ENCODE data around the gene RPL27A. TPM values are rescaled to one million over a fixed set of nuclear protein-coding genes. Genes with fewer than 3 reads are reported as not detected.

The RPL27A gene
- total and polyA plus RNA-seq, 2 donors from 2014 or later = 664 to 2,260 TPM

- Histone ChIP-seq H3K4me1 (ENCODE audit: control insufficient read depth in 2 of 3, insufficient read depth in 2 of 3, low read depth in 1 of 3, low read length in 3 of 3) (peaks cover 3 to 16% (median 11%) of the 10 kb centered on the region in 3 donors), H3K4me3 (ENCODE audit: low read length in 3 of 3) (no peak overlapping the region), H3K36me3 (ENCODE audit: control insufficient read depth in 2 of 3, insufficient read depth in 3 of 3, low read length in 3 of 3) (peaks cover 0 to 5% (median 3%) of the 10 kb centered on the region in 3 donors), H3K9me3 (ENCODE audit: control insufficient read depth in 2 of 3, insufficient read depth in 1 of 3, low read length in 3 of 3) (no peaks in the 10 kb centered on the region), H3K27ac (ENCODE audit: low read depth in 2 of 2, low read length in 2 of 2) (peak overlapping the region in 1 of 2 donors; percentile 54), H3K9ac (ENCODE audit: low read length in 3 of 3) (no peak overlapping the region), H3K27me3 (ENCODE audit: control insufficient read depth, insufficient read depth, low read length) (no peaks in the 10 kb centered on the region)
- intact Hi-C loops (cut with DNase I) = no loop called here
- TF ChIP-seq CTCF (IDR thresholded peaks at IDR 0.05; ENCODE audit: borderline replicate concordance, extremely low read depth, insufficient read depth) = no peak
- FAIRE-seq = no peak
- DNase-seq = no peak
Measured at GRCh38 chr11:8722809-8723208, 40.2 kb downstream of the RPL27A start.

- no peak for FAIRE-seq
Measured at GRCh38 chr11:8723711-8724110, 41.1 kb downstream of the RPL27A start.

GRCh38 chr11:8724682-8725081 is 42.1 kb downstream of the RPL27A start:
- no peaks in the 10 kb centered on the region for H3K27me3 ChIP-seq (ENCODE audit: control insufficient read depth, insufficient read depth, low read length)
- intact Hi-C loops (cut with DNase I) = no loop called here
- no peak overlapping the region for H3K27ac ChIP-seq (ENCODE audit: low read depth in 2 of 2, low read length in 2 of 2)
- DNase-seq (no peak), FAIRE-seq (no peak)
- no peak for TF ChIP-seq CTCF (IDR thresholded peaks at IDR 0.05; ENCODE audit: borderline replicate concordance, extremely low read depth, insufficient read depth)
- H3K36me3 ChIP-seq (ENCODE audit: control insufficient read depth in 2 of 3, insufficient read depth in 3 of 3, low read length in 3 of 3) = peaks cover 3 to 5% (median 3%) of the 10 kb centered on the region in 3 donors
- H3K9ac ChIP-seq (ENCODE audit: low read length in 3 of 3) = no peak overlapping the region
- no peak overlapping the region for H3K4me3 ChIP-seq (ENCODE audit: low read length in 3 of 3)
- H3K9me3 ChIP-seq (ENCODE audit: control insufficient read depth in 2 of 3, insufficient read depth in 1 of 3, low read length in 3 of 3) = no peaks in the 10 kb centered on the region
- peaks cover 3 to 14% (median 11%) of the 10 kb centered on the region in 3 donors for H3K4me1 ChIP-seq (ENCODE audit: control insufficient read depth in 2 of 3, insufficient read depth in 2 of 3, low read depth in 1 of 3, low read length in 3 of 3)

More at GRCh38 chr11:8723711-8724110, 41.1 kb downstream of the RPL27A start:
- Histone ChIP-seq H3K4me3 (ENCODE audit: low read length in 3 of 3) (no peak overlapping the region), H3K9me3 (ENCODE audit: control insufficient read depth in 2 of 3, insufficient read depth in 1 of 3, low read length in 3 of 3) (no peaks in the 10 kb centered on the region), H3K36me3 (ENCODE audit: control insufficient read depth in 2 of 3, insufficient read depth in 3 of 3, low read length in 3 of 3) (peaks cover 0 to 5% (median 3%) of the 10 kb centered on the region in 3 donors), H3K9ac (ENCODE audit: low read length in 3 of 3) (no peak overlapping the region), H3K27me3 (ENCODE audit: control insufficient read depth, insufficient read depth, low read length) (no peaks in the 10 kb centered on the region), H3K27ac (ENCODE audit: low read depth in 2 of 2, low read length in 2 of 2) (no peak overlapping the region), H3K4me1 (ENCODE audit: control insufficient read depth in 2 of 3, insufficient read depth in 2 of 3, low read depth in 1 of 3, low read length in 3 of 3) (peaks cover 3 to 14% (median 11%) of the 10 kb centered on the region in 3 donors)
- no peak for DNase-seq
- no peak for TF ChIP-seq CTCF (IDR thresholded peaks at IDR 0.05; ENCODE audit: borderline replicate concordance, extremely low read depth, insufficient read depth)
- intact Hi-C loops (cut with DNase I) = no loop called here

GRCh38 chr11:8726395-8726794 is 43.8 kb downstream of the RPL27A start:
- Histone ChIP-seq H3K9ac (ENCODE audit: low read length in 3 of 3) (no peak overlapping the region), H3K4me1 (ENCODE audit: control insufficient read depth in 2 of 3, insufficient read depth in 2 of 3, low read depth in 1 of 3, low read length in 3 of 3) (peaks cover 3 to 11% (median 7%) of the 10 kb centered on the region in 3 donors), H3K27ac (ENCODE audit: low read depth in 2 of 2, low read length in 2 of 2) (no peak overlapping the region), H3K27me3 (ENCODE audit: control insufficient read depth, insufficient read depth, low read length) (no peaks in the 10 kb centered on the region), H3K4me3 (ENCODE audit: low read length in 3 of 3) (no peak overlapping the region), H3K36me3 (ENCODE audit: control insufficient read depth in 2 of 3, insufficient read depth in 3 of 3, low read length in 3 of 3) (peaks cover 3 to 5% (median 3%) of the 10 kb centered on the region in 3 donors), H3K9me3 (ENCODE audit: control insufficient read depth in 2 of 3, insufficient read depth in 1 of 3, low read length in 3 of 3) (no peaks in the 10 kb centered on the region)
- intact Hi-C loops (cut with DNase I) = no loop called here
- no peak for TF ChIP-seq CTCF (IDR thresholded peaks at IDR 0.05; ENCODE audit: borderline replicate concordance, extremely low read depth, insufficient read depth)
- no peak for FAIRE-seq
- no peak for DNase-seq
